ENCODE measurements around the gene NCK2. TPM values are rescaled to one million over a fixed set of nuclear protein-coding genes. Genes with fewer than 3 reads are reported as not detected.

Gene NCK2
- polyA plus RNA-seq, 1 of the 3 experiments (the other 2 are of a cell fraction): 42.8 TPM

DNA sequence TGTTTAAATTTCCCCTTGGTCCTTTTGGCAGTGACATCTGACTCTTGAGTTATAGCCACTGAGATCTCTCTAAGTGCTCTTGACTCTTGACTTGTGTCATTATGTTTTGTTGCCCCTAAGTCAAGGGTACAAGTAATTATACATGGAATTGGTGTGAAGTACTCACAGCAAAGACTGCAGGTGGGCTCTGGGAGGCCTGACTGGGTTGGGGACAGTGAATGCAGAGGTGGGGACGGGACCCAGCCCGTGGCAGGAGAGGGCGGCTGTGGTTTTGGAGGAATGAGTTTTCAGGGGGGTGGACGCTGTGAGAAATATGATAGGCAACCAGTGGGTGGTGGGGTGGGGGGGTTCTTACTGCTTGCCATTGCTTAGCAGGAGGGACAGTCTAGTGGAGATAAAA lies 97.8 kb downstream of the NCK2 start:
- Histone ChIP-seq H3K9ac (no peak overlapping the region), H3K27me3 (ENCODE audit: insufficient read depth) (no peaks in the 10 kb centered on the region), H2AFZ (ENCODE audit: low read depth) (no peak overlapping the region), H3K4me3 (ENCODE audit: low read depth in 2 of 2, low read length in 1 of 2) (no peak overlapping the region), H3F3A (replicated peaks; ENCODE audit: insufficient read depth) (no peaks in the 10 kb centered on the region), H3K4me1 (ENCODE audit: control insufficient read depth in 1 of 2, insufficient read depth in 2 of 2, low read depth in 1 of 2, low read length in 1 of 2) (peaks cover 0 to 20% of the 10 kb centered on the region in 2 experiments; a peak in 2 of 4 replicates), H3K36me3 (replicated peaks in 1 of 2; ENCODE audit: control insufficient read depth in 1 of 2, insufficient read depth in 2 of 2, low read length in 1 of 2) (no peaks in the 10 kb centered on the region), H3K79me2 (ENCODE audit: insufficient read depth) (peaks cover 51% of the 10 kb centered on the region; the same call in 1 of the 2 replicates), H3K9me2 (no peaks in the 10 kb centered on the region; the same call in 1 of the 2 replicates), H3K9me3 (no peaks in the 10 kb centered on the region), H3K27ac (ENCODE audit: low read depth in 2 of 2, low read length in 1 of 2) (no peak overlapping the region), H4K20me1 (ENCODE audit: insufficient read depth) (peaks cover 8% of the 10 kb centered on the region; the same call in 1 of the 2 replicates), H3K4me2 (no peak overlapping the region)
- CTCF ChIA-PET: no interaction called here
- POLR2A ChIA-PET: no interaction called here
- no peak for DNase-seq
- 99% methylated on average over 4 of the region's 4 CpGs for WGBS (ENCODE audit: low lambda C conversion rate)
- TF ChIP-seq, protein P1, sequence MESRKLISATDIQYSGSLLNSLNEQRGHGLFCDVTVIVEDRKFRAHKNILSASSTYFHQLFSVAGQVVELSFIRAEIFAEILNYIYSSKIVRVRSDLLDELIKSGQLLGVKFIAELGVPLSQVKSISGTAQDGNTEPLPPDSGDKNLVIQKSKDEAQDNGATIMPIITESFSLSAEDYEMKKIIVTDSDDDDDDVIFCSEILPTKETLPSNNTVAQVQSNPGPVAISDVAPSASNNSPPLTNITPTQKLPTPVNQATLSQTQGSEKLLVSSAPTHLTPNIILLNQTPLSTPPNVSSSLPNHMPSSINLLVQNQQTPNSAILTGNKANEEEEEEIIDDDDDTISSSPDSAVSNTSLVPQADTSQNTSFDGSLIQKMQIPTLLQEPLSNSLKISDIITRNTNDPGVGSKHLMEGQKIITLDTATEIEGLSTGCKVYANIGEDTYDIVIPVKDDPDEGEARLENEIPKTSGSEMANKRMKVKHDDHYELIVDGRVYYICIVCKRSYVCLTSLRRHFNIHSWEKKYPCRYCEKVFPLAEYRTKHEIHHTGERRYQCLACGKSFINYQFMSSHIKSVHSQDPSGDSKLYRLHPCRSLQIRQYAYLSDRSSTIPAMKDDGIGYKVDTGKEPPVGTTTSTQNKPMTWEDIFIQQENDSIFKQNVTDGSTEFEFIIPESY (IDR thresholded peaks at IDR 0.05; ENCODE audit: borderline replicate concordance, low read depth): no peak
- no peak for TF ChIP-seq JUND (IDR thresholded peaks at IDR 0.05)
- TF ChIP-seq ELF1 (IDR thresholded peaks at IDR 0.05): no peak
- TF ChIP-seq, protein P2, sequence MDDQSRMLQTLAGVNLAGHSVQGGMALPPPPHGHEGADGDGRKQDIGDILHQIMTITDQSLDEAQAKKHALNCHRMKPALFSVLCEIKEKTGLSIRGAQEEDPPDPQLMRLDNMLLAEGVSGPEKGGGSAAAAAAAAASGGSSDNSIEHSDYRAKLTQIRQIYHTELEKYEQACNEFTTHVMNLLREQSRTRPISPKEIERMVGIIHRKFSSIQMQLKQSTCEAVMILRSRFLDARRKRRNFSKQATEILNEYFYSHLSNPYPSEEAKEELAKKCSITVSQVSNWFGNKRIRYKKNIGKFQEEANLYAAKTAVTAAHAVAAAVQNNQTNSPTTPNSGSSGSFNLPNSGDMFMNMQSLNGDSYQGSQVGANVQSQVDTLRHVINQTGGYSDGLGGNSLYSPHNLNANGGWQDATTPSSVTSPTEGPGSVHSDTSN (IDR thresholded peaks at IDR 0.05): no peak
- no peak for TF ChIP-seq NRF1 (IDR thresholded peaks at IDR 0.05; ENCODE audit: low read depth, low read length)
- TF ChIP-seq, protein P3, sequence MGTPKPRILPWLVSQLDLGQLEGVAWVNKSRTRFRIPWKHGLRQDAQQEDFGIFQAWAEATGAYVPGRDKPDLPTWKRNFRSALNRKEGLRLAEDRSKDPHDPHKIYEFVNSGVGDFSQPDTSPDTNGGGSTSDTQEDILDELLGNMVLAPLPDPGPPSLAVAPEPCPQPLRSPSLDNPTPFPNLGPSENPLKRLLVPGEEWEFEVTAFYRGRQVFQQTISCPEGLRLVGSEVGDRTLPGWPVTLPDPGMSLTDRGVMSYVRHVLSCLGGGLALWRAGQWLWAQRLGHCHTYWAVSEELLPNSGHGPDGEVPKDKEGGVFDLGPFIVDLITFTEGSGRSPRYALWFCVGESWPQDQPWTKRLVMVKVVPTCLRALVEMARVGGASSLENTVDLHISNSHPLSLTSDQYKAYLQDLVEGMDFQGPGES (IDR thresholded peaks at IDR 0.05; ENCODE audit: low read depth, low read length): no peak
- no peak for TF ChIP-seq TEAD4 (IDR thresholded peaks at IDR 0.05; ENCODE audit: borderline replicate concordance, insufficient read depth)

DNA sequence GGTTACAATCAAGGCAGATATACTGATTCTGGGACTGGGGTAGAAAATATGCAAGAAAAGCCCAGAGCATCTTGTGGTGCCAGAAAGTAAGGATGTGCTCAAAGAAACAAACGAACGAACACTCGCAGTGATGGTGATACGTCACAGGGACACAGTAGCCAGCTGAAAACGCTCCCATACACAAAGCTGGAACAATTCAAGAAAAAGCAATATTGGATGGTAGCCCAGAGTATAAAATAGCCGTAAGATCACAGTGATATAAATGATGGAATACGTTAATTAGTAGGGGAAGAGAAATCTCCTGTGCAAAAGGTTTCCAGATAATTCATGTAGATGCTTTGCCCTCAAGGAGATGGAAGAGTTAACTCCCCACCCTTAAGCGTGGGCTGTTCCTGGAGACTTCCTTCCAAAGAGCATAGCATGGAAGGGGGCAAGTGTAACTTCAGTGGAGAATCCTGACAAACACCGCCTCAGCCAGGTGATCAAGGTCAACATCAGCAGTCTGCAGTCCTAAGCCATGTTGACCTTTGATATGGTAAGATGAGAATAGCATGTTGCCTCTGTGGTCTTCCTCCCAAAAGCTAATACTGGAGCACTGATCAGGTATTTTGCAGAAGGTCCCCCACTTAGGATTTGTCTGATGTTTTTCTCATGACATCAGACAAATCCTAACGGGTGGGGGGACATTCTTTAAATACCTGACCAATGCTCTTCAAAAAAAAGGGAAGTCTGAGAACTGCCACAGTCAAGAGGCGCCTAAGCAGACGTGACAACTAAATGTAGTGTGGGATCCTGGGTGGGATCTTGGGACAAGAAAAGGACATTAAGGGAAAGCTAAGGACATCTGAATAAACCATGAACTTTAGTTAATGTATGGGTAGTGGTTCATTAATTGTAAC lies 99.0 kb downstream of the NCK2 start:
- Histone ChIP-seq H3K9ac (no peak overlapping the region), H3F3A (replicated peaks; ENCODE audit: insufficient read depth) (no peaks in the 10 kb centered on the region), H3K79me2 (ENCODE audit: insufficient read depth) (peaks cover 43% of the 10 kb centered on the region; the same call in 1 of the 2 replicates), H3K4me2 (no peak overlapping the region), H3K4me3 (ENCODE audit: low read depth in 2 of 2, low read length in 1 of 2) (no peak overlapping the region), H3K4me1 (ENCODE audit: control insufficient read depth in 1 of 2, insufficient read depth in 2 of 2, low read depth in 1 of 2, low read length in 1 of 2) (peaks cover 0 to 20% of the 10 kb centered on the region in 2 experiments; a peak in 2 of 4 replicates), H3K36me3 (replicated peaks in 1 of 2; ENCODE audit: control insufficient read depth in 1 of 2, insufficient read depth in 2 of 2, low read length in 1 of 2) (no peaks in the 10 kb centered on the region), H2AFZ (ENCODE audit: low read depth) (no peak overlapping the region), H3K9me3 (no peaks in the 10 kb centered on the region), H3K27ac (ENCODE audit: low read depth in 2 of 2, low read length in 1 of 2) (no peak overlapping the region), H4K20me1 (ENCODE audit: insufficient read depth) (0 out of 2 replicates have a peak, but pooled peaks cover 3% of the 10 kb centered on the region), H3K27me3 (ENCODE audit: insufficient read depth) (no peaks in the 10 kb centered on the region), H3K9me2 (no peaks in the 10 kb centered on the region)
- no peak for DNase-seq
- ChIA-PET CTCF (no interaction called here), POLR2A (interaction anchor here (0.7 kb wide), 1 partner anchor 131 kb away, joined by 3 read pairs; no protein-coding TSS in a partner anchor)
- 85% methylated on average over 12 of the region's 12 CpGs for WGBS (ENCODE audit: low lambda C conversion rate)
- TF ChIP-seq MEF2A (IDR thresholded peaks at IDR 0.05; ENCODE audit: borderline replicate concordance, low read depth): no peak
- TF ChIP-seq ELF1 (IDR thresholded peaks at IDR 0.05): no peak
- no peak for TF ChIP-seq POLR2AphosphoS5 (IDR thresholded peaks at IDR 0.05; ENCODE audit: low read depth, low read length)
- no peak for TF ChIP-seq FOXM1 (IDR thresholded peaks at IDR 0.05; ENCODE audit: low read depth)
- no peak for TF ChIP-seq TEAD4 (IDR thresholded peaks at IDR 0.05; ENCODE audit: borderline replicate concordance, insufficient read depth)
- TF ChIP-seq GATA2 (CRISPR knock-in tag; IDR thresholded peaks at IDR 0.05): no peak
- TF ChIP-seq CHD2 (IDR thresholded peaks at IDR 0.05; ENCODE audit: low read length, partially characterized antibody): no peak
- TF ChIP-seq RXRA (IDR thresholded peaks at IDR 0.05; ENCODE audit: borderline replicate concordance, low read depth): no peak
- TF ChIP-seq RFX5 (IDR thresholded peaks at IDR 0.05; ENCODE audit: low read length): no peak
- no peak for TF ChIP-seq TCF12 (IDR thresholded peaks at IDR 0.05)
- no peak for TF ChIP-seq EZH2phosphoT487 (IDR thresholded peaks at IDR 0.05; ENCODE audit: borderline replicate concordance, low read depth)
- TF ChIP-seq, protein P3 (IDR thresholded peaks at IDR 0.05; ENCODE audit: low read depth, low read length): no peak
- TF ChIP-seq, protein P1 (IDR thresholded peaks at IDR 0.05; ENCODE audit: borderline replicate concordance, low read depth): no peak
- TF ChIP-seq, protein P2 (IDR thresholded peaks at IDR 0.05): no peak

All from SK-N-SH (cell line).